Choroid plexus epithelial cell (primary cell): ENCODE results near the gene UBIAD1.

ENCODE experiments used
- DNase-seq: peaks from one replicate; pipeline ENCODE4 v3.0.0-alpha.2; 2010; ENCODE audit warnings: low read depth
- H3K4me3 ChIP-seq: 2 replicates; pipeline ENCODE4 v1.5.1; 2011; ENCODE audit warnings: low read depth, mild to moderate bottlenecking, control low read depth, low read length, moderate library complexity
- CTCF ChIP-seq: conservative IDR thresholded peaks from 2 replicates; pipeline ENCODE4 v1.5.1; 2011; ENCODE audit warnings: low read depth, mild to moderate bottlenecking, control low read depth, inconsistent platforms, low read length, moderate library complexity

Gene UBIAD1

GRCh38 chr1:11245248-11245647, 27.8 kb upstream of the UBIAD1 start:
- H3K4me3 ChIP-seq, result no peak overlapping the region
- no peak for TF ChIP-seq CTCF
- DNase-seq, result no peak

GRCh38 chr1:11245904-11246719, 26.9 kb upstream of the UBIAD1 start:
- TF ChIP-seq CTCF, result no peak
- no peak for DNase-seq
- no peak overlapping the region for H3K4me3 ChIP-seq

- no peak for DNase-seq
- no peak overlapping the region for H3K4me3 ChIP-seq
- TF ChIP-seq CTCF, result peak; percentile 16
Observed at GRCh38 chr1:11248169-11248568, 24.8 kb upstream of the UBIAD1 start.

- no peak overlapping the region for H3K4me3 ChIP-seq
- DNase-seq, result no peak
- no peak for TF ChIP-seq CTCF
Observed at GRCh38 chr1:11252538-11252937, 20.5 kb upstream of the UBIAD1 start.

GRCh38 chr1:11253226-11253625, 19.8 kb upstream of the UBIAD1 start:
- H3K4me3 ChIP-seq, result no peak overlapping the region
- DNase-seq, result no peak
- no peak for TF ChIP-seq CTCF

- no peak overlapping the region for H3K4me3 ChIP-seq
- DNase-seq, result no peak
- no peak for TF ChIP-seq CTCF
Observed at GRCh38 chr1:11256299-11256698, 16.7 kb upstream of the UBIAD1 start.
